H9 (cell line): Measurements from ENCODE around the gene SAC3D1. TPM values are rescaled to one million over a fixed set of nuclear protein-coding genes. Genes with fewer than 3 reads are reported as not detected.
A peak's percentile ranks its signal among the peaks of the same experiment; 100 is the strongest.

ENCODE experiments used
- DNase-seq: peaks from one replicate; pipeline ENCODE4 v3.0.0-alpha.2; 2017
- H2AFZ ChIP-seq: one replicate; pipeline ENCODE4 v1.6.1; 2013; ENCODE audit warnings: mild to moderate bottlenecking, low read length, control low read depth, moderate library complexity
- H2AK5ac ChIP-seq: 2 replicates; pipeline ENCODE4 v1.6.1; 2013; ENCODE audit warnings: low read length, control low read depth, mixed read lengths; ENCODE audit not compliant: insufficient read length
- H2BK120ac ChIP-seq: one replicate; pipeline ENCODE4 v1.6.1; 2013; ENCODE audit warnings: low read depth, mild to moderate bottlenecking, low read length, control low read depth, inconsistent platforms; ENCODE audit not compliant: poor library complexity, severe bottlenecking
- H2BK12ac ChIP-seq: 2 replicates; pipeline ENCODE4 v1.6.1; 2013; ENCODE audit warnings: low read length, control low read depth, mixed read lengths, low read depth; ENCODE audit not compliant: insufficient read length
- H2BK15ac ChIP-seq: 2 replicates; pipeline ENCODE4 v1.6.1; 2013; ENCODE audit warnings: low read depth, low read length, control low read depth
- H2BK20ac ChIP-seq: one replicate; pipeline ENCODE4 v1.6.1; 2013; ENCODE audit warnings: low read depth, mild to moderate bottlenecking, low read length, control low read depth, inconsistent platforms; ENCODE audit not compliant: poor library complexity, severe bottlenecking
- H2BK5ac ChIP-seq: 2 replicates; pipeline ENCODE4 v1.6.1; 2013; ENCODE audit warnings: low read length, control low read depth, mixed read lengths; ENCODE audit not compliant: insufficient read length
- H3K14ac ChIP-seq: 2 replicates; pipeline ENCODE4 v1.6.1; 2013; ENCODE audit warnings: low read length, control low read depth; ENCODE audit not compliant: insufficient read depth
- H3K18ac ChIP-seq: 2 replicates; pipeline ENCODE4 v1.6.1; 2013; ENCODE audit warnings: low read depth, mild to moderate bottlenecking, mixed read lengths, low read length, control low read depth; ENCODE audit not compliant: insufficient read length
- H3K23ac ChIP-seq: 2 replicates; pipeline ENCODE4 v1.6.1; 2013; ENCODE audit warnings: low read length, control low read depth, mixed read lengths, low read depth; ENCODE audit not compliant: insufficient read length
- H3K23me2 ChIP-seq: 2 replicates; pipeline ENCODE4 v1.6.1; 2013; ENCODE audit warnings: low read depth, mild to moderate bottlenecking, mixed read lengths, low read length, control low read depth; ENCODE audit not compliant: insufficient read length, poor library complexity, severe bottlenecking
- H3K27ac ChIP-seq: 2 replicates; pipeline ENCODE4 v1.5.1; 2013; ENCODE audit warnings: low read length, control low read depth, mixed read lengths, low read depth; ENCODE audit not compliant: insufficient read length
- H3K27me3 ChIP-seq: 2 replicates; pipeline ENCODE4 v1.6.1; 2013; ENCODE audit warnings: low read length, control low read depth, inconsistent platforms; ENCODE audit not compliant: insufficient read depth
- H3K4ac ChIP-seq: 2 replicates; pipeline ENCODE4 v1.6.1; 2013; ENCODE audit warnings: low read depth, mild to moderate bottlenecking, control low read depth, inconsistent platforms, low read length, moderate library complexity
- H3K4me1 ChIP-seq: 2 replicates; pipeline ENCODE4 v1.6.1; 2013; ENCODE audit warnings: low read length, control low read depth, inconsistent platforms; ENCODE audit not compliant: insufficient read depth
- H3K4me2 ChIP-seq: 2 replicates; pipeline ENCODE4 v1.6.1; 2013; ENCODE audit warnings: low read length, control low read depth, mixed read lengths; ENCODE audit not compliant: insufficient read length, insufficient read depth
- H3K56ac ChIP-seq: 2 replicates; pipeline ENCODE4 v1.6.1; 2013; ENCODE audit warnings: low read depth, mild to moderate bottlenecking, mixed read lengths, low read length, control low read depth; ENCODE audit not compliant: insufficient read length
- H3K79me1 ChIP-seq: 2 replicates; pipeline ENCODE4 v1.6.1; 2013; ENCODE audit warnings: low read depth, mild to moderate bottlenecking, moderate library complexity, low read length, control low read depth, inconsistent platforms; ENCODE audit not compliant: insufficient read depth, poor library complexity, severe bottlenecking
- H3K79me2 ChIP-seq: 2 replicates; pipeline ENCODE4 v1.6.1; 2013; ENCODE audit warnings: low read length, control low read depth, inconsistent platforms; ENCODE audit not compliant: insufficient read depth
- H3K9ac ChIP-seq: 2 replicates; pipeline ENCODE4 v1.6.1; 2013; ENCODE audit warnings: low read length, control low read depth, mixed read lengths; ENCODE audit not compliant: insufficient read length; ENCODE audit errors: extremely low read depth
- H3K9me3 ChIP-seq: one replicate; pipeline ENCODE4 v1.6.1; 2013; ENCODE audit warnings: low read depth, low read length, inconsistent platforms; ENCODE audit not compliant: control insufficient read depth
- H3T11ph ChIP-seq: one replicate; pipeline ENCODE4 v1.6.1; 2013; ENCODE audit warnings: mild to moderate bottlenecking, low read length, control low read depth, inconsistent platforms
- H4K20me1 ChIP-seq: one replicate; pipeline ENCODE4 v1.6.1; 2013; ENCODE audit not compliant: control insufficient read depth, insufficient read length, insufficient read depth
- H4K5ac ChIP-seq: 2 replicates; pipeline ENCODE4 v1.6.1; 2013; ENCODE audit warnings: low read depth, mild to moderate bottlenecking, mixed read lengths, low read length, control low read depth; ENCODE audit not compliant: insufficient read length
- H4K8ac ChIP-seq: replicated peaks from 2 replicates; pipeline ENCODE4 v1.6.1; 2013; ENCODE audit warnings: low read length, control low read depth, mixed read lengths, low read depth; ENCODE audit not compliant: insufficient read length
- H4K91ac ChIP-seq: 2 replicates; pipeline ENCODE4 v1.6.1; 2013; ENCODE audit warnings: low read depth, mild to moderate bottlenecking, moderate library complexity, mixed read lengths, low read length, control low read depth; ENCODE audit not compliant: insufficient read length
- H3K27ac Mint-ChIP-seq, 3 experiments: 2 replicates in 2 of 3; 3 replicates in 1 of 3; pipeline ENCODE4 v1.8.0; 2020 to 2021; ENCODE audit warnings: mixed read lengths in 3 of 3, mild to moderate bottlenecking in 1 of 3, moderate library complexity in 1 of 3
- H3K27me3 Mint-ChIP-seq: 2 replicates; pipeline ENCODE4 v1.8.0; 2021; ENCODE audit warnings: low read depth, mild to moderate bottlenecking, moderate library complexity, mixed read lengths
- H3K36me3 Mint-ChIP-seq, 3 experiments: 2 replicates in 2 of 3; 3 replicates in 1 of 3; pipeline ENCODE4 v1.8.0; 2020 to 2021; ENCODE audit warnings: low read depth in 3 of 3, mixed read lengths in 3 of 3; ENCODE audit not compliant: insufficient read depth in 1 of 3
- H3K4me1 Mint-ChIP-seq, 2 experiments: 2 replicates each; pipeline ENCODE4 v1.8.0; 2020; ENCODE audit warnings: mixed read lengths in 2 of 2
- H3K4me3 Mint-ChIP-seq, 2 experiments: 2 replicates in 1 of 2; 3 replicates in 1 of 2; pipeline ENCODE4 v1.8.0; 2020 to 2021; ENCODE audit warnings: mild to moderate bottlenecking in 2 of 2, mixed read lengths in 2 of 2, moderate library complexity in 1 of 2
- H3K9me3 Mint-ChIP-seq, 2 experiments: 2 replicates in 1 of 2; 3 replicates in 1 of 2; pipeline ENCODE4 v1.8.0; 2020; ENCODE audit warnings: mild to moderate bottlenecking in 2 of 2, mixed read lengths in 2 of 2, moderate library complexity in 1 of 2
- CTCF ChIP-seq: fragments of 200-600 bp; sonication (generic); conservative IDR thresholded peaks from 3 replicates; pipeline ENCODE4 v1.8.0; 2021; ENCODE audit warnings: antibody characterized with exemption, mild to moderate bottlenecking
- WGBS: extraction: QIAGEN DNeasy Blood & Tissue Kit; methylation state at CpG from one replicate; pipeline ENCODE4 v1.1.7; 2013; ENCODE audit warnings: missing lambda C conversion rate, low lambda C conversion rate, mixed read lengths; ENCODE audit not compliant: insufficient read length; ENCODE audit errors: extremely low coverage; 5-methylcytosine and 5-hydroxymethylcytosine counted together
- total RNA-seq: library from RNA; stranded (reverse); gene quantifications from 2 replicates; pipeline ENCODE4 v1.2.1, GENCODE V29; 2021

Gene SAC3D1
- total RNA-seq, 1 experiment from 2014 or later, result 20.7 TPM

GRCh38 chr11:65040520-65040846 is 527 bp upstream of the SAC3D1 start:
- Histone ChIP-seq H3K4ac (no peak overlapping the region), H2BK5ac (no peak overlapping the region), H3K56ac (no peak overlapping the region), H3K79me1 (no peaks in the 10 kb centered on the region), H2BK120ac (no peak overlapping the region), H3K27ac (peak overlapping the region; percentile 59), H4K5ac (no peak overlapping the region), H3K14ac (no peak overlapping the region), H4K20me1 (no peaks in the 10 kb centered on the region), H3T11ph (no peak overlapping the region), H4K91ac (no peak overlapping the region), H2BK15ac (no peak overlapping the region), H3K23ac (no peak overlapping the region), H3K79me2 (peaks cover 2% of the 10 kb centered on the region; the same call in 1 of the 2 replicates), H3K27me3 (no peaks in the 10 kb centered on the region), H4K8ac (no peak overlapping the region), H3K9ac (no peak overlapping the region), H3K9me3 (no peaks in the 10 kb centered on the region), H3K18ac (no peak overlapping the region), H2BK20ac (no peak overlapping the region), H3K4me2 (peak overlapping the region; percentile 67), H3K4me1 (no peaks in the 10 kb centered on the region), H2AK5ac (no peak overlapping the region), H3K23me2 (peaks cover 4% of the 10 kb centered on the region), H2AFZ (no peak overlapping the region), H2BK12ac (no peak overlapping the region)
- Mint-ChIP-seq H3K27ac (peak overlapping the region; percentile 97 to 98 (median 97); a peak in 6 of 7 replicates), H3K4me1 (peaks cover 4 to 10% of the 10 kb centered on the region in 2 experiments; a peak in 3 of 4 replicates), H3K27me3 (no peaks in the 10 kb centered on the region), H3K4me3 (peak overlapping the region; percentile 80 to 91), H3K36me3 (peaks cover 5 to 34% (median 25%) of the 10 kb centered on the region in 3 experiments; a peak in 6 of 7 replicates), H3K9me3 (no peaks in the 10 kb centered on the region)
- no CpG with 5 or more reads among the region's 7 CpGs for WGBS
- TF ChIP-seq CTCF, result no peak
- DNase-seq, result no peak
